HG03060 (cell line): Measurements from ENCODE around the gene VWA1.
"Not testable (repeated sequence)": the region's sequence is repeated elsewhere in the genome, so short reads cannot be mapped to it uniquely, and the experiment has no call there.

Experiments
- ATAC-seq: cut with Tn5 transposase; IDR thresholded peaks from one replicate; pipeline ENCODE4 v1.9.1; 2021; ENCODE audit warnings: low read depth, moderate number of reproducible peaks; ENCODE audit not compliant: unreplicated experiment

Gene VWA1

DNA sequence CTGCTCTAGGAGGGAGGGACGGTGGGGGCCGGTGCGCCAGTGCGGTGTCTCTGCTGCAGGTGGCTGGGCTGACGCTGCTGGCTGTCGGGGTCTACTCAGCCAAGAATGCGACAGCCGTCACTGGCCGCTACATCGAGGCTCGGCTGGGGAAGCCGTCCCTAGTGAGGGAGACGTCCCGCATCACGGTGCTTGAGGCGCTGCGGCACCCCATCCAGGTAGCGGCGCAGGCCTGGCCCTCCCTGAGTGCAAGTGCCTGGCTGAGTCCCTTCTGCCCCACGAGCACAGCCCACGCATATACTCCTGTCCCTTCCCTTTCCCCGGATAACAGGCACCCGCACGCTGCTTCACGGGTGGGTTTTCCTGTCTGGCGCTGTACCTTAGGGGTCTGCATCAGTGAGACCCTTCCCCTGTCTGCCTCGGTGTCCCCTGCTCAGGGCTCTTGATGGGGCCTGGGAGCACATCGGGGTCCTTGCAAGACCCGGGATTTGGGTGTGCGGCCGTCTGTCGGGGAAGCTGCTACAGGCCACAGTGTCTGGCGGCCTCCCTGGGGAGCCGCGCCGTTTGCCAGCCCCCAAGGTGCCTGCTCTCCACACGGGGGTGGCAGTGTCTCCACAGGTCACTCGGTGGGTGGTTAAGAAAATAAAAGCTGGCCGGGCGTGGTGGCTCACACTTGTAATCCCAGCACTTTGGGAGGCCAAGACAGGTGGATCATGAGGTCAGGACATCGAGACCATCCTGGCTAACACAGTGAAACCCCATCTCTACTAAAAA lies 19.0 kb downstream of the VWA1 start:
- ATAC-seq: not testable (repeated sequence)

DNA sequence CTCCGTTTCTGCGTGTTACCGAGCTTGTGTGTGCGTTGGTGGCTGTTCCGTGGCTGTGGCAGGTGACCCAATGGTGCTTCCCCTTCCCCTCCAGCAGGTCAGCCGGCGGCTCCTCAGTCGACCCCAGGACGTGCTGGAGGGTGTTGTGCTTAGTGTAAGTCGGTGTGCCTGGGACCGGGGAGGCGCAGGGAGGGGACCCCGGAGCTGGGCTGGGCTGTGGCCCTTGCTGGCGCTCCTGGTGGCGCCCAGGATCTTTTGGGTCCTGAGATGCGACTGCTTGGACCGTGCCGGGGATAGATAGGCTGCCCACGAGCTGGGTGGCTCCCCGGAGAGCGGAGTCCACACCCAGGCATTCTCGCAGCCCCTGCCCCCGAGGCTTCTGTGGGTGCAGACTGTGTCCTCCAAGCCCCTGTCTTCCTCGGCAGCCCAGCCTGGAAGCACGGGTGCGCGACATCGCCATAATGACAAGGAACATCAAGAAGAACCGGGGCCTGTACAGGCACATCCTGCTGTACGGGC lies 19.9 kb downstream of the VWA1 start:
- ATAC-seq: no peak

DNA sequence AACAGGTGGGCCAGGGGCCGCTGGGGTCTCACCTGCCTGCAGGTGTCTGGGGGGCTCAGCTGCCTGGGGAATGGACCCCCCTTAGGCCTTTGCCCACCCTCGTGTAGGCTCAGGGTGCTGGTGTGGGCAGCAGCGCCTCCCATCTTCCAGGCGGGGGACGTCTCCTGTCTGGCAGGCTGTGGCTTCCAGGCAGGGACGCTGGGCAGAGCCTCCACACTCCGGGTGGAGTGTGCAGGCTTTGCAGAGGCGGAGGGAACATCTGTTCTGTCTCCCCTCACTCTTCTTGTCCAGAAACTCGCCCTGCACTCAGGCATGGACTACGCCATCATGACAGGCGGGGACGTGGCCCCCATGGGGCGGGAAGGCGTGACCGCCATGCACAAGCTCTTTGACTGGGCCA lies 20.4 kb downstream of the VWA1 start:
- not testable (repeated sequence) for ATAC-seq

DNA sequence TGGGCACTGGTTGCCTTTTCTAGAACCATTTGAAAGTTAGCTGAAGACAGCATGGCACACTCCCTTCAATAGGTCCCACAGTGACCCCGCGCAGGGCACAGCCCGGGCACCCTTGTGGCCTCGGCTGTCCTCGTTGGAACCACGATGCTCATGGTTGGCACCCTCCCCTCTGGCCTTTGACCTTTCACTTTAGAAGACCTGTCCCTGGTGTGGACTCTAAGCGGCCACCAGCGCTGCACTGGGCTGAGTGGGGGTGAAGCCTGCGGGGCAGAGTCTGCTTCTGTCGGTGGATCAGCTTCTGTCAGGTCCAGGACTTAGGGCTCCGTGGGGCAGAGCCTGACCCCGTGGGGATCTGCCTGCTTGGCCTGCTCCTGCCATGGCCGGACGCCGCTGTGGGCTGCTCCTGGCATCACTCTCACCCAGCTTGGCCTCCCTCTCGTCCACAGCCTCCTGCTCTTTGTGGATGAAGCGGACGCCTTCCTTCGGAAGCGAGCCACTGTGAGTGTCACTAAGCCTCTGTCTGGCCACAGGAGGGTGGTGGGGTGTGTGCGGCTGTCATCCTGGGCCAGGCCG lies 21.3 kb downstream of the VWA1 start:
- not testable (repeated sequence) for ATAC-seq

DNA sequence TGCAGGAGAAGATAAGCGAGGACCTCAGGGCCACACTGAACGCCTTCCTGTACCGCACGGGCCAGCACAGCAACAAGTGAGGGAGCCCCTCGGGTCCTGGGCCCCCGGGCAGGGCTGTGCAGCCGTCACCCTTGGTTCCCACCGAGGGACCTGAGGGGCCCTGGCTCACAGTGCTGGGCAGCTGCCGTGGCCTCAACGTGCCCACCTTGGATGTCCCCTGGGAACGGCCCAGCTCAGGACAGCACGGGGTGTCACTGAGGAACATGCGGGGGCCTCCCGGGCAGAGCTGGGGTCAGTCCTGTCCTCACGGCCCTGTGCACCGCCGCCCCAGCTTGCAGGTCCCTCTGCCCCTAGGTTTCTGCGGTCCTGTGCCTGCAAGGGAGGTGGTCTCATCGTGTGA lies 23.7 kb downstream of the VWA1 start:
- ATAC-seq: not testable (repeated sequence)

DNA sequence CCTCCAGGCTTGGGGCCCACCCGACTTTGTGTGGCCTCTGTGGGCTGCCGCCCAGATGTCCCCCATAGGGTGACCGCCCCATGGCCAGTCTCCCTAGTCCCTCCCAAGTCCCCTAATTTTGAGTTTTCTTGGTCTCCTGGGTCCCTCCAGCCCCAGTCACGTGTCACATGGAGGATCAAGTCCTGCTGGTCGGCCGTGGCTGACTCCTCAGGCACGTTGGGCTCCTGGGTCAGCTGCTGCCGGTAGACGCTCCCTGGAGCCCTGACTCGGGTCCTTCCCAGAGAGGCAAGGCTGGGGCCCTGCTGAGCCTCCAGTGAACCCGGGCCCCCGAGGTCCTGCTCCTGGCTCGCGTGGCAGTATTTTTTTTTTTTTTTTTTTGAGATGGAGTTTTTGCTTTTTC lies 24.2 kb downstream of the VWA1 start:
- not testable (repeated sequence) for ATAC-seq

DNA sequence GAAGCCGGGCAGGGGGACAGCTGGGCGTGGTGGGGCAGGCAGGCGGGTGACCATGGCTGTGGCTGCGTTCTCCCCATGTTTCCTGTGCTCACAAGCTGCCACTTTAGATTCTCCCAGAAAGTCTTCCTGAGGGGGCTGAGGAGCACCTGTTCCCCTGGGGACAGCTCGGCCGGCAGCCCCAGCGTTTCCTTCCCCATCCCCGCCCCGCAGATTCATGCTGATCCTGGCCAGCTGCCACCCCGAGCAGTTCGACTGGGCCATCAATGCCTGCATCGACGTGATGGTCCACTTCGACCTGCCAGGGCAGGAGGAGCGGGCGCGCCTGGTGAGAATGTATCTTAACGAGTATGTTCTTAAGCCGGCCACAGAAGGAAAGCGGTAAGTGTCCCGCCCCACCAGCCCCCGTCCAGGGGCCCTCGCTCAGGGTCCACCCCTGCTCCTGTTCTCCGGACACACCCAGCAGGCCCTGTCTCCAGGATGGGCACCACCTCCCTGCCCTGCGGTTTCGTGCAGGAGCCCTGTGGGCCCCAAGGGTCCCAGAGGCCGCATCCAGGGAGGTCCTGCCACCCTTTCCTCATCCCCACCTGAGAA lies 25.1 kb downstream of the VWA1 start:
- ATAC-seq: no peak

DNA sequence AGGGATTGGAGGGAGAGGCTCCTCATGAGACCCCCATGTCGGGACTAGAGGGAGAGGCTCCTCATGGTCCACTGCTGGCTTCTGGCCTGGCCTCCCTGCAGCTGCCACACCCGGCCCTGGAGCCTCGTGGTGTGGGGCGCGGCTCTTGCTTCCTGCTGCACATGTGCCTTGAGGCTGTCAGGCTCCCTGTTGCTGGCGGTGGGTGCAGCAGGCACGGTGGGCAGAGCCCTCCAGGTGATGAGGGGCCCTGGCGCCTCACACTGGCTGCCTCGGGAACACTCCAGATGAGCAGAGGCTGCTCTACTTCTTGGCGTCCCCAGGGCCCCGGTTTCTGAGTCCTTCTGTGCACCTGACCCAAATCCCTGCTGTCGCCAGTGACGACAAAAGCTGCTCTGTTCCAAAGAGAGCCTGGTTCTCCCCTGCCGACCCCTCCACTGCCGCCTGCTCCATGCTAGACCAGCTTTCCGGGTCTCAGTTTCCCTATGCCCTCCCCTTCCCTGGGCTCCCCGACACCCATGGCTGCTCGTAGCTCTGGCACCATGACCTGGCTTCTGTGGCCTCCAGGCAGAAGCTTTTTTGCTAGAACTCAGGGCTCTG lies 26.3 kb downstream of the VWA1 start:
- ATAC-seq: no peak

DNA sequence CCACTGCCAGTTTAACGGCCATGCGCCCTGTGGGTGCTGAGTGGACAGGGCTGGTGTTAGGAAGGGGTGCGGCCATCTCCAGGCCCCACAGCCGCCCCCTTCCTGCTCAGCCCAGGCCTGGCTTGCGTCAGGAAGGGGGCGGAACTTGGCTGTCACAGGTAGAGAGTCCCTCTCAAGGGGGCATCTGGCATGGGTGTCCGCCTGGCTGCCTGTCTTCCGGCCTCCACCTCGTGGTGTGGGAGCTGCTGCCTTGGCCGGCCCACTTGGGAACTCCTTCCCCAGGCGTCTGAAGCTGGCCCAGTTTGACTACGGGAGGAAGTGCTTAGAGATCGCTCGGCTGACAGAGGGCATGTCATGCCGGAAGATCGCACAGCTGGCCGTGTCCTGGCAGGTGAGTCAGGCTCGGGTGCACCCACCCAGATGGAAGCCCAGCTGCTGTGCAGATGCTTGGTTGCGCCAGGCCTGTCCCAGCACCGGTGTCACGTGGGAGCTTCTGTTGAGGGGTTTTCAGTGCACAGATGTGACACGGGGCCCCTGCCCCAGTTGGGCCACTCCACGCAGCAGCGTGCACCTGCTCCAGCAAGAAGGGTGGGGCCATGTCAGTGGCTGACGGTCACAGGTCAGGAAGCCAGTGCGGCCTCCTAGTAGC lies 27.0 kb downstream of the VWA1 start:
- no peak for ATAC-seq

DNA sequence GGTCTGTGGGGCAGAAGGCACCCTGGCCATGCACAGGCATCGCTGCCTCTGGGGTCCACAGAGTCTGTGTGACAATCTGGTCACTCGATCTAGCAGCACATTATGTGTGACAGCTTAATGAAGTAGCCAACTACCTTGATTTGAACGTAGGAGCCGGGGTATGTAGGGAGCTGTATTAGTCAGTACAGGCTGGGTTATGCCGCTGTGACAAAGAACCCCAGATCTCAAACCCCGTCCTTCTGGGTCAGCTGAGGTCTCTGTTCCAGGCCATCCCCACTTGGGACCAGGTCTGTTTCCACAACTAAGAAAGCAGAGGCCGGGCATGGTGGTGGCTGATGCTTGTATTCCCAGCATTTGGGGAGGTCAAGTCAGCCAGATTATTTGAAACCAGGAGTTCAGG lies 27.8 kb downstream of the VWA1 start:
- ATAC-seq: no peak

DNA sequence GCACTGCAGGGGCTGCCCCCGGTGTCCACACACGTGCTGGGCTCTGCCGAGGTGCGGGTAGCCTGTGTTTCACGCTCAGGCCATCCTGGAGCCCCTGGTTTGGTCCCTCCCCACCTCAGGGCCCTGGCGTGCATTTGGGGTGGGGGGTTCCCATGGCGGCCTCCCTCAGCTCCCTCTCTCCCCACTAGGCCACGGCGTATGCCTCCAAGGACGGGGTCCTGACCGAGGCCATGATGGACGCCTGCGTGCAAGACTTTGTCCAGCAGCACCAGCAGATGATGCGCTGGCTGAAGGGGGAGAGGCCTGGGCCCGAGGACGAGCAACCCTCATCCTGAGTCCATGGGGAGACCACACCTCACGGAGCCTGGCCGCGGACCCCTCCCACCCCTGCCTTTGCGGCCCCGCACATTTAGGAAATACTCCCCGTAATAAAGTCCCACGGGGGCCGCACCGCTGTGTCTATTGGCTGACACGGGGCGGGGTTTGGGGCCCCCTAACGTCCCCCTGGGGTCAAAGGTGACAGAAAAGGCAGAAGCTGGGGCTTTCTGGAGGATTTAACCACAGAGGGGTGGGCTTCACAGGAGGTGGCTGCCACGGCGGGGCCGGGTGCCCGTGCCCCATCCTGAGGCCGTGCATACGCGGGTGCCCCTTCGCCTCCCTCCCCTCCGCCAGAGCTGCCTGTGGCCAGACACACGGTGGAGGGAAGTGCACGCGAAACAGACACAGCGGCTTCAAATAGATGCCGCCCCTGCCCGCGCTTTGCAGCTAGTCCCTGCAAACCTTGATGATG lies 32.9 kb downstream of the VWA1 start:
- ATAC-seq: not testable (repeated sequence)

DNA sequence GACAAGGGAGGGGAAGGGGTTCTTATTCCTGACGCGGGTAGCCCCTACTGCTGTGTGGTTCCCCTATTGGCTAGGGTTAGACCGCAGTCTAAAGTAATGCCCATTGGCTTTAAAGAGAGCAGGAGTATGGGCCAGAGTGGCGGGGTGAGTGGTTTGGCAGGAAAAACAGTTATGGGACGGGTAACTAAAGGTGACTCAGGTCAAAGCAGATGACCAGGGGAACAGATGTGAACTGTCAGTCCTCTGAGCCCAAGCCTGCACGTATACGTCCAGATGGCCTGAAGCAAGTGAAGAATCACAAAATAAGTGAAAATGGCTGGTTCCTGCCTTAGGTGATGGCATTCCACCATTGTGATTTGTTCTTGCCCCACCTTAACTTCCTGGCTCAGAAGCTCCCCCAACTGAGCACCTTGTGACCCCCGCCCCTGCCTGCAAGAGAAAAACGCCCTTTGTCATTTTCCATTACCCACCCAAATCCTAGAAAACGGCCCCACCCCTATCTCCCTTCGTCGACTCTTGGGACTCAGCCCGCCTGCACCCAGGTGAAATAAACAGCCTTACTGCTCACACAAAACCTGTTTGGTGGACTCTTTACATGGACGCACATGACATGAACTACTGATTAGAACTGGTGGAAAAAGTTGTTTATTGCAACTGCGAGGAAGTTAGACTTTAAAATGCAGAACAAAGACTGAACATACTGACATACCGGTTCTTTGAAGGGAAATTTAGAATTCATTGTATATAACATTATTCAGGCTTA lies 35.3 kb downstream of the VWA1 start:
- ATAC-seq: no peak

DNA sequence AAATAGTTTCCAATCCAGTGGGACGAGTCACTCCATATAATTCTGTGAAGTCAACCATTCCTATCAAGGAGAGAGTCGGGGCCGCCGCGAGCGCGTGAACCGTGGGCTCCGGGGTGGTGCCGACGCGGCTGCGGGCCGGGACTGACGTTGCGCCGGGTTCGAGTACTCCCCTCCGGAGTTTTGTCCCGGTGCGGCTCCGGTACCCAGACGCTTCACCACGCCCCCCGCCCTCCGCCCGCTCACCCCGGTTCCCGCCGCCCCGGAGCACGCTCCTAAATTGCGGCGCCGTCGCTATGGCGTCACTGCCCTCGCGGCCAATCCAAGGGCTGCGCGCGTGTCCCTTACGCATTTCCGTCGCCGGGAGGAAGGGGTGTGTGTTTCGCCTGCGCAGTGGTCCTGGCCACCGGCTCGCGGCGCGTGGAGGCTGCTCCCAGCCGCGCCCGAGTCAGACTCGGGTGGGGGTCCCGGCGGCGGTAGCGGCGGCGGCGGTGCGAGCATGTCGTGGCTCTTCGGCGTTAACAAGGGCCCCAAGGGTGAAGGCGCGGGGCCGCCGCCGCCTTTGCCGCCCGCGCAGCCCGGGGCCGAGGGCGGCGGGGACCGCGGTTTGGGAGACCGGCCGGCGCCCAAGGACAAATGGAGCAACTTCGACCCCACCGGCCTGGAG lies 36.0 kb downstream of the VWA1 start, which contains the start of gene ATAD3B:
TSS of gene ATAD3B (plus strand) at position 377 of the 664 bp plus-strand sequence. CDS start at position 497, 120 bp downstream.
- ATAC-seq: no peak

DNA sequence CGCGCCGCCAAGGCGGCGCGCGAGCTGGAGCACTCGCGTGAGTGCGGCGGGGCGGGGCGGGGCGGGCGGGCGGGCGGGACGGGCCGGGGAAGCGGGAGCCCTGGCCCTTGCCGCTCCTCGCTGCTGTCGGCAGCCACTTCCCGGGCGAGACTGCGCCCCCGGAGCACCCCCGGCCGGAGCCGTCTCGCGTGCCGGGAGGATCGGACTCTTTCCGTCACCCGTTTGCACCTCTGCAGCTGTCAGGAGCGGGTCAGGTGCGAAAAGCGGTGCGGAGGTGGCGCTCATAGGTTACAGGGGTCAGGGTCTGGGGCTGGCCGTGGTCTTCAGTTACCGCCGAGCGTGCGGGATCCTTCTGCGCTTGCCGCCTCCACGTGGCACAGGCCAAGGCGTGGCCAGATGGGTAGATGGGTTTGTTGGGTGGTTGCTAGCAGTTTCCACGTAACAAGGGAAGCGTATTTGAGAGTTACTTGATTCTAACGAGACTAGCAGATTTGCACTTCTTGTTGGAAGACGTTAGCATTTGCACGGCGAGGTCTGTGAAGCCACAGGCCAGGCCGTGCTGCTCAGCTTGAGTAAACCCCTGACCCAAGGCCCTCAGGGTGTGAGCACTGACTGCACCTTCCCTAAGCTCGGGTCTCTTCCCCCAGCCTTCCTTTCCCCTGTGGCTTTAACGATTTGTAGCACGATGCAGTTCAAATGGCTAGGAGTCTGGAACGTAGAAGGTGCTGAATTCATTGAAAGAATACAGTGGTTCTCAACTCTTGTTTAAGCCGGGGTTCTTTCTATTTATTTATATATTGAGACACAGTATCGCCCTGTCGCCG lies 36.8 kb downstream of the VWA1 start:
- not testable (repeated sequence) for ATAC-seq

DNA sequence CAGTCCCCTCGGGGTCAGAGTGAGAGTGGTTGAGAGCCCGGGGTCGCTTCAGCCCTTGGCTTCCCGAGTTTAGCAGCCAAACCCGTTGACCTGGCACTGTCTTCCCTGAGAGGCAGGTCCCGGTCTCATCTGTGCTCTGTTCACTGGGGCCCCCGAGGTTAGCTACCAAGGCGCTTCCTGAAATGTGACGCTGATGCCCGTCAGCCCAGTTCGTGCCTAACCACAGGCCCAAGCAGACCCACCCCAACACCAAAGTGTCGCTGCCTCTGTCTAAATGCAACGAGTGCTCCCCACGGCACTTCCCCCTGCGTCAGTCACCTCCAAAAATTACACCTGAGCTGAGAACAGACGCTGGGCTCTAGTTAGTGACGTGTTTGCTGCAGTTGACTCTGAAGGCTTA lies 40.5 kb downstream of the VWA1 start:
- not testable (repeated sequence) for ATAC-seq

DNA sequence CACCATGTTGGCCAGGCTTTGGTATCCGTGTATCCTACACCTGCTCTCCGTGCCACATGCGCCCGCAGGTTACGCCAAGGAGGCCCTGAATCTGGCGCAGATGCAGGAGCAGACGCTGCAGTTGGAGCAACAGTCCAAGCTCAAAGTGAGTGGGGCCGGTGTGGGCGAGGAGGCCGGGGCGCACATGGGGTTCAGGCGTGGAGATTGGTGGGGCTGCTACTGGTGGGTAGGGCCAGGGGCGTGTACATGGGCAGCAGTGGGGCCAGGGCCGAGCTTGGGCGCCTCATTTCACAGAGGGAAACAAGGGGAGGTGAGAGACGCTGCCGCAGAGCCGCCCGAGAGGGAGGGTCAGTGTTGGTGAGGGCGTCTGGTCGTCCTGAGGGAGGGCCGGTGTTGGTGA lies 41.7 kb downstream of the VWA1 start:
- no peak for ATAC-seq

DNA sequence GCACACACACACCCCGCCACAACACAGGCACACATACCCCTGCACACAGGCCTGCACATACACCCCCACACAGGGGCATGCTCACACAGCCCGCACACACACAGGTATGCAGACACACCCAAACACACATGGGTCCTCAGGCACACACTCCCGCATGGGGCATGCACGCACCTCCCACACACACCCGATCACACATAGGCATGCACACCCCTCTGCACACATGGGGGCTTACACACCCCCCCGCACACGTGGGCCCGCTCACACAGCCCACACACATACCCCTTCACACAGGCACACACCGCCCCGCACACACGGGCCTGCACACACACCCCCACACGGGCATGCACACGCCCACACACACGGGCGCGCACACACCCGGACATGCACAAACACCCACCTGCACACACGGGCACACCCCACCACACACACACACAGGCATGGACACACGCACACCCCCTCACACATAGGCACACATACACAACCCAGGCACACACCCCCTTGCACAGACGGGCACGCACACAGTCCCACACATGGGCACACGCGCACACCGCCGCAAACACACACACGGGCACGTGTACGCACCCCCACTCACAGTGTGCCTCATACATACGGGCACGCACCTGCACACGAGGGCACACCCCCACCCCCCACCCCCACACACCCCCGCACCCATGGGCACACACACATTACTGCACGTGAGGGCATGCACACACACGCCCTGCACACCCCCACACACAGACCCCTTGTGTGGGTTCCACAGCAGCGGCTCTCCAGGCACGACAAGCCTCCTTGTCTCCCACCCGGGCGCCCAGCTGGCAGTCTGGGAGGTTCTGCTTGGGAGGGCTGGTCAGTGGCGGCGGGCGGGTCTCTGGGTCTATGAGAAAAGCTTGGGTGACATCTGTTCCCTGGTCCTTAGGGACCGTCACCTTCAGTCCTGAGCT lies 44.3 kb downstream of the VWA1 start:
- ATAC-seq: no peak
